ENCODE data around the gene WNT7A. TPM values are rescaled to one million over a fixed set of nuclear protein-coding genes. Genes with fewer than 3 reads are reported as not detected.

WNT7A gene
- polyA plus RNA-seq, 1 of the 3 experiments (the other 2 are of a cell fraction), result not detected

DNA sequence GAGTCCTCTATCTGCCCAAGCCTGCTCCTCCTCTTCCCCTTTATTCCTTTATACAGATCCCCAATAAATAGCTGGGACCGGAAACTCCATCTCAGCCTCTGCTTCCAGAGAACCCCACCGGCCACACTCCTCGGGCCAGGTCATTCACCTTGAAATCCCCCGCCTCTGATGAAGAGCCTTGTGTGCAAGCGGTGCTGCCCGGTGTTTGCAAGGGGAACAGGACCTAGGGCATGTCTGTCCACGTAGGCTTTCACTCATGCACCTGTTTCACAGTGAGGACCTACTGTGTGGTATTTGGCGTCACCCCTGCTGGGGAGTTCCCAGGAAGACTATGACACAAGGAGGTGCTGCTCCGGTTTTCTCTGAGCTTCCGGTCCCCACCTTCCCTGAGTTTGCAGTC lies 54.0 kb downstream of the WNT7A start:
- Histone ChIP-seq H3K27me3 (ENCODE audit: insufficient read depth) (no peaks in the 10 kb centered on the region), H3K27ac (ENCODE audit: low read depth in 2 of 2, low read length in 1 of 2) (no peak overlapping the region), H2AFZ (ENCODE audit: low read depth) (no peak overlapping the region), H3K36me3 (replicated peaks in 1 of 2; ENCODE audit: control insufficient read depth in 1 of 2, insufficient read depth in 2 of 2, low read length in 1 of 2) (no peaks in the 10 kb centered on the region), H3K9ac (no peak overlapping the region), H3K79me2 (ENCODE audit: insufficient read depth) (no peaks in the 10 kb centered on the region), H3K4me2 (no peak overlapping the region), H4K20me1 (ENCODE audit: insufficient read depth) (no peaks in the 10 kb centered on the region), H3K9me2 (no peaks in the 10 kb centered on the region), H3K9me3 (no peaks in the 10 kb centered on the region), H3K4me1 (ENCODE audit: control insufficient read depth in 1 of 2, insufficient read depth in 2 of 2, low read depth in 1 of 2, low read length in 1 of 2) (peaks cover 0 to 12% of the 10 kb centered on the region in 2 experiments; a peak in 1 of 4 replicates), H3K4me3 (ENCODE audit: low read depth in 2 of 2, low read length in 1 of 2) (no peak overlapping the region), H3F3A (replicated peaks; ENCODE audit: insufficient read depth) (no peaks in the 10 kb centered on the region)
- WGBS (ENCODE audit: low lambda C conversion rate), result 52% methylated on average over 4 of the region's 10 CpGs
- no peak for DNase-seq
- POLR2A ChIA-PET, result no interaction called here
- TF ChIP-seq FOXM1 (IDR thresholded peaks at IDR 0.05; ENCODE audit: low read depth) (no peak), RFX5 (IDR thresholded peaks at IDR 0.05; ENCODE audit: low read length) (no peak), GATA2 (CRISPR knock-in tag; IDR thresholded peaks at IDR 0.05) (no peak), TCF12 (IDR thresholded peaks at IDR 0.05) (no peak), EZH2phosphoT487 (IDR thresholded peaks at IDR 0.05; ENCODE audit: borderline replicate concordance, low read depth) (no peak), RAD21 (IDR thresholded peaks at IDR 0.05; ENCODE audit: low read length) (no peak), CHD2 (IDR thresholded peaks at IDR 0.05; ENCODE audit: low read length, partially characterized antibody) (no peak), USF2 (IDR thresholded peaks at IDR 0.05; ENCODE audit: borderline replicate concordance, low read depth, low read length) (no peak), RXRA (IDR thresholded peaks at IDR 0.05; ENCODE audit: borderline replicate concordance, low read depth) (no peak), YY1 (IDR thresholded peaks at IDR 0.05; ENCODE audit: low read depth) (no peak), POLR2AphosphoS5 (IDR thresholded peaks at IDR 0.05; ENCODE audit: low read depth, low read length) (no peak), MXI1 (IDR thresholded peaks at IDR 0.05; ENCODE audit: low read depth, low read length) (no peak), GABPA (IDR thresholded peaks at IDR 0.05; ENCODE audit: low read depth) (no peak), NRF1 (IDR thresholded peaks at IDR 0.05; ENCODE audit: low read depth, low read length) (no peak), ELF1 (IDR thresholded peaks at IDR 0.05) (no peak), PBX3 (IDR thresholded peaks at IDR 0.05) (no peak), TAF1 (IDR thresholded peaks at IDR 0.05; ENCODE audit: borderline replicate concordance, low read depth, low read length) (no peak)
- TF ChIP-seq, protein P1, sequence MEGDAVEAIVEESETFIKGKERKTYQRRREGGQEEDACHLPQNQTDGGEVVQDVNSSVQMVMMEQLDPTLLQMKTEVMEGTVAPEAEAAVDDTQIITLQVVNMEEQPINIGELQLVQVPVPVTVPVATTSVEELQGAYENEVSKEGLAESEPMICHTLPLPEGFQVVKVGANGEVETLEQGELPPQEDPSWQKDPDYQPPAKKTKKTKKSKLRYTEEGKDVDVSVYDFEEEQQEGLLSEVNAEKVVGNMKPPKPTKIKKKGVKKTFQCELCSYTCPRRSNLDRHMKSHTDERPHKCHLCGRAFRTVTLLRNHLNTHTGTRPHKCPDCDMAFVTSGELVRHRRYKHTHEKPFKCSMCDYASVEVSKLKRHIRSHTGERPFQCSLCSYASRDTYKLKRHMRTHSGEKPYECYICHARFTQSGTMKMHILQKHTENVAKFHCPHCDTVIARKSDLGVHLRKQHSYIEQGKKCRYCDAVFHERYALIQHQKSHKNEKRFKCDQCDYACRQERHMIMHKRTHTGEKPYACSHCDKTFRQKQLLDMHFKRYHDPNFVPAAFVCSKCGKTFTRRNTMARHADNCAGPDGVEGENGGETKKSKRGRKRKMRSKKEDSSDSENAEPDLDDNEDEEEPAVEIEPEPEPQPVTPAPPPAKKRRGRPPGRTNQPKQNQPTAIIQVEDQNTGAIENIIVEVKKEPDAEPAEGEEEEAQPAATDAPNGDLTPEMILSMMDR (IDR thresholded peaks at IDR 0.05), result no peak
- CTCF ChIA-PET, result interaction anchor here (1.2 to 2.1 kb wide), 4 partner anchors 15 to 177 kb away, joined by 3 to 7 read pairs (median 4); no protein-coding TSS in a partner anchor

All from SK-N-SH (cell line).